DOHH2 (cell line): ENCODE measurements around the gene RPS6KB2.

Experiments used
- H3F3A ChIP-seq: fragments of 200-600 bp; sonication (generic), shearing (Covaris generic); 2 replicates; pipeline ENCODE4 v1.6.0; 2016; ENCODE audit warnings: antibody characterized with exemption, mild to moderate bottlenecking; ENCODE audit not compliant: control insufficient read depth, insufficient read depth
- H3K27ac ChIP-seq: fragments of 200-600 bp; sonication (generic); 2 replicates; pipeline ENCODE4 v1.5.1; 2014; ENCODE audit warnings: low read depth, mild to moderate bottlenecking, low read length, moderate library complexity
- H3K27me3 ChIP-seq: fragments of 200-600 bp; sonication (generic); 2 replicates; pipeline ENCODE4 v1.6.1; 2014; ENCODE audit warnings: mild to moderate bottlenecking, low read length, mixed read lengths; ENCODE audit not compliant: control insufficient read depth
- H3K36me3 ChIP-seq: fragments of 200-600 bp; sonication (generic); 2 replicates; pipeline ENCODE4 v1.6.1; 2014; ENCODE audit warnings: mild to moderate bottlenecking, low read length, moderate library complexity, mixed read lengths; ENCODE audit not compliant: control insufficient read depth
- H3K4me1 ChIP-seq: fragments of 200-600 bp; sonication (generic); 2 replicates; pipeline ENCODE4 v1.6.1; 2014; ENCODE audit warnings: mild to moderate bottlenecking, low read length, mixed read lengths; ENCODE audit not compliant: control insufficient read depth
- H3K4me2 ChIP-seq: fragments of 200-600 bp; sonication (generic); 2 replicates; pipeline ENCODE4 v1.6.0; 2014; ENCODE audit warnings: mild to moderate bottlenecking, low read length, moderate library complexity
- H3K4me3 ChIP-seq: fragments of 200-600 bp; sonication (generic); 2 replicates; pipeline ENCODE4 v1.5.1; 2014; ENCODE audit warnings: mild to moderate bottlenecking, low read length, mixed read lengths
- H3K79me2 ChIP-seq: fragments of 200-600 bp; sonication (generic); 2 replicates; pipeline ENCODE4 v1.6.1; 2014; ENCODE audit warnings: mild to moderate bottlenecking, low read length, mixed read lengths; ENCODE audit not compliant: control insufficient read depth
- H3K9me2 ChIP-seq: fragments of 200-600 bp; sonication (generic); replicated peaks from 2 replicates; pipeline ENCODE4 v1.6.1; 2014; ENCODE audit warnings: mild to moderate bottlenecking, low read length, mixed read lengths; ENCODE audit not compliant: control insufficient read depth
- H3K9me3 ChIP-seq: fragments of 200-600 bp; sonication (generic); 2 replicates; pipeline ENCODE4 v1.6.1; 2014; ENCODE audit warnings: antibody characterized with exemption, low read length, mixed read lengths; ENCODE audit not compliant: control insufficient read depth, insufficient read depth
- H4K20me1 ChIP-seq: fragments of 200-600 bp; sonication (generic); 2 replicates; pipeline ENCODE4 v1.6.0; 2014; ENCODE audit warnings: low read depth, mild to moderate bottlenecking, antibody characterized with exemption, low read length, moderate library complexity; ENCODE audit not compliant: control insufficient read depth, insufficient read depth
- CTCF ChIP-seq: fragments of 200-600 bp; sonication (generic); IDR thresholded peaks from one replicate; pipeline ENCODE4 v1.5.1; 2014; ENCODE audit warnings: antibody characterized with exemption, mild to moderate bottlenecking, low read depth, low read length; ENCODE audit not compliant: poor library complexity, severe bottlenecking
- EZH2phosphoT487 ChIP-seq: fragments of 200-600 bp; sonication (generic); IDR thresholded peaks from 2 replicates; pipeline ENCODE4 v1.6.1; 2017; ENCODE audit warnings: borderline replicate concordance, mild to moderate bottlenecking, antibody characterized with exemption, low read length, moderate library complexity, mixed read lengths

The RPS6KB2 gene

GRCh38 chr11:67458266-67458665 is 30.0 kb downstream of the RPS6KB2 start:
- peak overlapping the region; percentile 94 for H3K27ac ChIP-seq
- peak overlapping the region; percentile 71 for H3K4me2 ChIP-seq
- TF ChIP-seq CTCF: no peak
- TF ChIP-seq EZH2phosphoT487: no peak

GRCh38 chr11:67463186-67463585 is 34.9 kb downstream of the RPS6KB2 start:
- Histone ChIP-seq H3K79me2 (peaks cover 20% of the 10 kb centered on the region), H3K4me2 (no peak overlapping the region), H3F3A (peaks cover 29% of the 10 kb centered on the region), H3K36me3 (peaks cover 21% of the 10 kb centered on the region), H3K4me1 (peaks cover 78% of the 10 kb centered on the region), H3K9me2 (no peaks in the 10 kb centered on the region), H3K4me3 (no peak overlapping the region), H3K27ac (no peak overlapping the region), H3K9me3 (no peaks in the 10 kb centered on the region), H4K20me1 (no peaks in the 10 kb centered on the region), H3K27me3 (no peaks in the 10 kb centered on the region)
- no peak for TF ChIP-seq EZH2phosphoT487
- TF ChIP-seq CTCF: no peak

More at GRCh38 chr11:67458266-67458665, 30.0 kb downstream of the RPS6KB2 start:
- Histone ChIP-seq H3F3A (peaks cover 26% of the 10 kb centered on the region), H3K4me3 (peak overlapping the region; percentile 68), H3K9me3 (no peaks in the 10 kb centered on the region), H3K79me2 (no peaks in the 10 kb centered on the region), H3K4me1 (peaks cover 47% of the 10 kb centered on the region), H3K36me3 (no peaks in the 10 kb centered on the region), H4K20me1 (no peaks in the 10 kb centered on the region), H3K27me3 (no peaks in the 10 kb centered on the region), H3K9me2 (no peaks in the 10 kb centered on the region)

GRCh38 chr11:67463680-67464410 is 35.6 kb downstream of the RPS6KB2 start:
- Histone ChIP-seq H3K4me3 (peak overlapping the region; percentile 81), H3K9me3 (no peaks in the 10 kb centered on the region), H3K79me2 (peaks cover 27% of the 10 kb centered on the region), H3K36me3 (peaks cover 21% of the 10 kb centered on the region), H3F3A (peaks cover 29% of the 10 kb centered on the region), H3K27ac (peak overlapping the region; percentile 65), H3K4me1 (peaks cover 74% of the 10 kb centered on the region), H4K20me1 (no peaks in the 10 kb centered on the region), H3K9me2 (no peaks in the 10 kb centered on the region), H3K4me2 (peak overlapping the region; percentile 96), H3K27me3 (no peaks in the 10 kb centered on the region)
- TF ChIP-seq CTCF (no peak), EZH2phosphoT487 (no peak)
